Mesothelial cell of epicardium (in vitro differentiated cells): ENCODE results near the gene CATSPER1. TPM values are rescaled to one million over a fixed set of nuclear protein-coding genes. Genes with fewer than 3 reads are reported as not detected.
A peak's percentile ranks its signal among the peaks of the same experiment; 100 is the strongest.

Experiments
- DNase-seq, 2 experiments: peaks; one replicate each; pipeline ENCODE4 v3.0.0; 2021; ENCODE audit warnings: low spot score in 2 of 2; ENCODE audit not compliant: unreplicated experiment in 2 of 2
- H3K27ac Mint-ChIP-seq: 2 replicates; pipeline ENCODE4 v1.8.0; 2021; ENCODE audit warnings: mixed read lengths
- H3K27me3 Mint-ChIP-seq: 2 replicates; pipeline ENCODE4 v1.8.0; 2021; ENCODE audit warnings: low read depth, mixed read lengths
- H3K36me3 Mint-ChIP-seq: 2 replicates; pipeline ENCODE4 v1.8.0; 2021; ENCODE audit warnings: mixed read lengths
- H3K4me1 Mint-ChIP-seq: 2 replicates; pipeline ENCODE4 v1.8.0; 2021; ENCODE audit warnings: mixed read lengths
- H3K4me3 Mint-ChIP-seq: 2 replicates; pipeline ENCODE4 v1.8.0; 2021; ENCODE audit warnings: mild to moderate bottlenecking, moderate library complexity, mixed read lengths
- H3K9me3 Mint-ChIP-seq: 2 replicates; pipeline ENCODE4 v1.8.0; 2021; ENCODE audit warnings: mixed read lengths
- total RNA-seq: library from RNA; stranded (reverse); gene quantifications from 3 replicates; pipeline ENCODE4 v1.2.1, GENCODE V29; 2021
- TF ChIP-seq, protein P1 (sequence below): fragments of 200-600 bp; sonication (generic); IDR thresholded peaks from one replicate; pipeline ENCODE4 v1.5.0; 2021; ENCODE audit warnings: antibody characterized with exemption; ENCODE audit not compliant: unreplicated experiment

CATSPER1 gene
- total RNA-seq, 1 donor from 2014 or later = not detected

DNA sequence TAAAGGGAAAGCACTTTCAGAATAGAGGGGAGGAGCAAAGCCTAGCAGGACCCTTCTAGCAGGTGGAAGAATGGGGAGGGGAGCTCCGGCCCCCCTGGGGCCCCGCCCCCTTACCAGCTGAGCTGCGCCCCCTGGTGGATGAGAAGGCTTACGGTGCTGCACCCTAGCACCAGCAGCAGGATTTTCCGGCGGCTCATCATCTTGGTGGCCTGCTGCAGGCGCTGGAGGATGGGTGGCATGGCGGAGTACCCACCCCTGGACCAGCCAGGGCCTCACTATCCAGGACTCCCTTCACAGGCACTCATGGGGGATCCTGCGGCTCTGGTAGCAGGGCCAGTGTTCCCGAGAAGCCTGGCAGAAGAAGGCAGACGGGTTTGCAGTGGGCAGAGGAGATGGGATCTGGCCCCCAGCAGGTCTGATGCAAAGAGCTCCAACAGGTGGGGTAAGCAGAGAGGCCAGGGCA, 18.9 kb upstream of the CATSPER1 start:
- DNase-seq = peak; percentile 77 to 91
- peaks cover 21% of the 10 kb centered on the region for H3K4me1 Mint-ChIP-seq
- H3K27me3 Mint-ChIP-seq = peaks cover 4% of the 10 kb centered on the region
- no peak overlapping the region for H3K27ac Mint-ChIP-seq
- TF ChIP-seq, protein P1, sequence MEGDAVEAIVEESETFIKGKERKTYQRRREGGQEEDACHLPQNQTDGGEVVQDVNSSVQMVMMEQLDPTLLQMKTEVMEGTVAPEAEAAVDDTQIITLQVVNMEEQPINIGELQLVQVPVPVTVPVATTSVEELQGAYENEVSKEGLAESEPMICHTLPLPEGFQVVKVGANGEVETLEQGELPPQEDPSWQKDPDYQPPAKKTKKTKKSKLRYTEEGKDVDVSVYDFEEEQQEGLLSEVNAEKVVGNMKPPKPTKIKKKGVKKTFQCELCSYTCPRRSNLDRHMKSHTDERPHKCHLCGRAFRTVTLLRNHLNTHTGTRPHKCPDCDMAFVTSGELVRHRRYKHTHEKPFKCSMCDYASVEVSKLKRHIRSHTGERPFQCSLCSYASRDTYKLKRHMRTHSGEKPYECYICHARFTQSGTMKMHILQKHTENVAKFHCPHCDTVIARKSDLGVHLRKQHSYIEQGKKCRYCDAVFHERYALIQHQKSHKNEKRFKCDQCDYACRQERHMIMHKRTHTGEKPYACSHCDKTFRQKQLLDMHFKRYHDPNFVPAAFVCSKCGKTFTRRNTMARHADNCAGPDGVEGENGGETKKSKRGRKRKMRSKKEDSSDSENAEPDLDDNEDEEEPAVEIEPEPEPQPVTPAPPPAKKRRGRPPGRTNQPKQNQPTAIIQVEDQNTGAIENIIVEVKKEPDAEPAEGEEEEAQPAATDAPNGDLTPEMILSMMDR = peak; percentile 94
- H3K9me3 Mint-ChIP-seq = no peaks in the 10 kb centered on the region
- H3K36me3 Mint-ChIP-seq = no peaks in the 10 kb centered on the region
- H3K4me3 Mint-ChIP-seq = no peak overlapping the region

DNA sequence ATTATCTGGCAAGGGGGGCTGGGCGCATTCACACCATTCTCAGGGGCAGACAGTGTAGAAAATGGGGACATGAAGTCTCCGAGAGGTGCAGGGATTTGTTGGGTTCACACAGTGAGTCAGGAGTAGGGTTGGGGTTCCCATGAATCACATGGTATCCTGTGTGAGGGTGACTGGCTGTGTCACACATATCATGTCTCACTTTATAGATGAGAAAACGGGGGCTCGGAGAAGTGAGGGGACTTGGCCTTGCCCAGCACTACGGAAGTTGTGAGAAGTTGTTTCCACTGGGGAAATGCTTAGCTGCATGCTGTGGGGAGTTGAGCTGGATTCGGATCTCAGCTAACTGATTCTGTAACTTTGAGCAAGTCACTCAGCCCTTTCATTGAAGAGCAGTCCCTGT, 18.5 kb upstream of the CATSPER1 start:
- TF ChIP-seq, protein P1 = no peak
- Mint-ChIP-seq H3K27ac (no peak overlapping the region), H3K9me3 (no peaks in the 10 kb centered on the region), H3K4me1 (peaks cover 18% of the 10 kb centered on the region), H3K27me3 (peaks cover 6% of the 10 kb centered on the region), H3K4me3 (no peak overlapping the region), H3K36me3 (no peaks in the 10 kb centered on the region)
- no peak for DNase-seq

DNA sequence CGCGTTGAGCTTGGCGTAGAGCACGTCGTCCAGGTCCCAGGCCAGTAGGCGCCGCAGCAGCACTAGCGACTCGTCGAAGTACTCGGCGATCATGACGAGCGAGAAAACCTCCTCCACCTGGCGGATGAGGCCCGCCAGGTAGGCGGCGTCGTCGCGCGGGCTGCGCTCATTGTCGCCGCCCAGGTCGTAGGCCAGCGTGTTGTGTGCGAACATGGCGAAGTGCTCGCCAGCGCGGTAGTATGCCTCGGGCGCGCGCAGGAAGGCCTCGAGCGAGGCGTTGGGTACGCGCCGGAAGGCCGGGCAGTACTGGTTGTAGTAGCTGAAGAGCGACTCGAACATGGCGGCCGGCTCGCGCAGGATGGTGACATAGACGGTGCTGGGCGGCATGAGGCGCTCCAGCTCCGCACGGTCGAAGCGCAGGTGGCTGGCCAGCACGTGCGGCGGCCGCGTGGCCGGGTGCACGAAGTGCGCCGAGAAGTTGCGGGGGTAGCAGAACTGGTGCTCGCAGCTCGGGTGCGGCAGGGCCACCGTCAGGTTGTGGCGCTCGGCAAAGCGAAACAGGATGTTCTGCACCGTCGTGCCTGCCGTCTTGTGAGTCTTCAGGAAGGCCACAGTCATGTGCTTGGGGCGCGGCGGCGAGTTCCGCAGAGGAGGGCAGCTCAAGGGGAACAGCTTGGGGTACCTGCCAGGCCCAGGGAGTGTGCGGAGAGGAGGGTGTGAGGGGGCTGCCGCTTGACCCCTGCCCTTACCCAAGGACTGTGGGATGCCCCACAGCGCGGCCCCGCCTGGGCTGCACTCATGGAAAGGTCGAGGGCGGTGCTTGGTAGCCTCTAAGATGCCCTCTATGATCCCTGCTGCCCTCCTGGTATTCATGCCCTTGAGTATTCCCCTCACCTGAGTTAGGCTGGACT, 17.0 kb upstream of the CATSPER1 start:
- no peak for DNase-seq
- TF ChIP-seq, protein P1 = no peak
- H3K9me3 Mint-ChIP-seq = no peaks in the 10 kb centered on the region
- peaks cover 4% of the 10 kb centered on the region for H3K27me3 Mint-ChIP-seq
- H3K36me3 Mint-ChIP-seq = no peaks in the 10 kb centered on the region
- H3K27ac Mint-ChIP-seq = no peak overlapping the region
- no peak overlapping the region for H3K4me3 Mint-ChIP-seq
- peaks cover 9% of the 10 kb centered on the region for H3K4me1 Mint-ChIP-seq

DNA sequence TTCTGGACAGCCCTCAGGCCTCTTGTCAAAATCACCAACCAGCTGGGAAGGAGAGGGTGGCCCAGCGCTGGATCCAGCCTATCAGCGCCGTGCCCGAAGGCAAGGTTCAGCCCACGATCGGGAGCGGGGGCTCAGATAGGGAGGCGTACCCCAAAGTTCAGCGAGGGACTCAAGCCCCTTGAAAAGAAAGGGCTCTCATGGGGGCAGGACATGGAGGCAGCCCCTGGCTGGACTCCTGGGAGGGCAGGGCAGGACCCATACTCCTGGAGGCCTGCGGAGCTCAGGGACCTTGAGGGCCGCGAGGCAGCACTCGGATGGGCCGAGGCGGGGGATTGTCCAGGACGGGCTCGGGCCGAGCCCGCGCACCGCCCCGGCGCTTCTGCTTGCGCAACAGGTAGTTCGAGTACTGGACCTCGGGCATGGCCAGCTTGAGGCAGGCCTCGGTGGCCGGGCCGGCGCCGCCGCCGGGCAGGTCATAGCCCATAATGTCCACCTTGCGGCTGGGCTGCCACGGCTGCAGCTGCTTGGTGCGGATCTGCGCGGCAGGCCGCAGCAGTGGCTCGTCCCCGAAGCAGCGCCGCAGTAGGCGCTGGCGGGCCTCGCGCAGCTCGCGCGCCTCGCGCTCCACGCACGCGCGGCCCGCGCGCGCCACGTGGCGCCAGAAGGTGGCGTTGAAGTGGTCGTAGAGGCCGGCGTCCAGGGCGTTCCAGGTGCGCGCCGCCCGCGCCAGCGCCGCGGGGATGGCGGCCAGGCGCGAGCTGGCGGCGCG, 16.1 kb upstream of the CATSPER1 start:
- DNase-seq = no peak
- TF ChIP-seq, protein P1 = no peak
- Mint-ChIP-seq H3K4me3 (no peak overlapping the region), H3K9me3 (peaks cover under 1% of the 10 kb centered on the region), H3K27me3 (peaks cover 2% of the 10 kb centered on the region), H3K4me1 (peaks cover 2% of the 10 kb centered on the region), H3K27ac (no peak overlapping the region), H3K36me3 (no peaks in the 10 kb centered on the region)

DNA sequence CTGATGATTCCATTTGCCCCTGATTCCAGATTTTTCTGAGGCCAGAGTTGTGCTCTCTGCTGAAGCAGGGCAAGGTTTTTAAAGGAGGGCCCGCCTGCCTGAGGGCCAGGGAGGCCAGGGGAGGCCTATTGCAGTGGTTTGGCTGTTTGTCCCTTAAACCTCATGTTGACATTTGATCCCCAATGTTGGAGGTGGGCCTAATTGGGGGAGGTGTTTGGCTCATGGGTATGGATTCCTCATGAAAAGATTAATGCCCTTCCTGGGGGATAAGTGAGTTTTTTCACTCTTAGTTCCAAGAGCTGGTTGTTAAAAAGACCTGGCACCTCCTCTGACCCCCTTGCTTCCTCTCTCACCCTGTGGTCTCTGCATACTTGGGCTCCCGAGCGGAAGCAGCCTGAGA, 13.5 kb upstream of the CATSPER1 start:
- Mint-ChIP-seq H3K36me3 (no peaks in the 10 kb centered on the region), H3K4me1 (no peaks in the 10 kb centered on the region), H3K9me3 (peaks cover 3% of the 10 kb centered on the region), H3K27me3 (peaks cover 6% of the 10 kb centered on the region), H3K4me3 (no peak overlapping the region), H3K27ac (no peak overlapping the region)
- TF ChIP-seq, protein P1 = no peak
- no peak for DNase-seq
